A673 (cell line): ENCODE data around the gene KCNIP4. TPM values are rescaled to one million over a fixed set of nuclear protein-coding genes. Genes with fewer than 3 reads are reported as not detected.

Source experiments
- BruUV-seq: library from RNA; stranded (reverse); fragments of 400-500 nt; replicated peaks from 2 replicates; lab custom pipeline; 2021; lab: Mats Ljungman, UMichigan
- CTCF ChIA-PET: fragments of 300-600 bp; sonication (Branson Sonifier 250); formaldehyde crosslinking; loops from one replicate; lab custom pipeline; 2022; ENCODE audit warnings: antibody characterized with exemption; lab: Charles Lee
- POLR2A ChIA-PET: fragments of 300-600 bp; sonication (Branson Sonifier 250); formaldehyde crosslinking; loops from one replicate; lab custom pipeline; 2022; ENCODE audit warnings: antibody characterized with exemption; ENCODE audit not compliant: low non-redundant PET; lab: Charles Lee
- DNase-seq: peaks from one replicate; pipeline ENCODE4 v3.0.0-alpha.2; 2015; ENCODE audit warnings: low spot score
- H3K27ac ChIP-seq: fragments of 200-600 bp; sonication (generic); 2 replicates; pipeline ENCODE4 v1.5.1; 2016; ENCODE audit warnings: mixed run types, low read depth, mild to moderate bottlenecking, mixed read lengths, antibody characterized with exemption, low read length; ENCODE audit not compliant: poor library complexity, severe bottlenecking
- H3K27me3 ChIP-seq: fragments of 200-600 bp; sonication (generic); replicated peaks from 2 replicates; pipeline ENCODE4 v1.6.1; 2017; ENCODE audit warnings: mixed run types, low read depth, mild to moderate bottlenecking, mixed read lengths, antibody characterized with exemption, low read length; ENCODE audit not compliant: insufficient read depth, poor library complexity
- H3K36me3 ChIP-seq: fragments of 200-600 bp; sonication (generic); 2 replicates; pipeline ENCODE4 v1.6.1; 2016; ENCODE audit warnings: mixed run types, mild to moderate bottlenecking, mixed read lengths, antibody characterized with exemption, low read length; ENCODE audit not compliant: insufficient read depth, poor library complexity, severe bottlenecking
- H3K4me1 ChIP-seq: fragments of 200-600 bp; sonication (generic); 2 replicates; pipeline ENCODE4 v1.6.1; 2017; ENCODE audit warnings: mixed run types, mild to moderate bottlenecking, mixed read lengths, antibody characterized with exemption, low read length; ENCODE audit not compliant: insufficient read depth, poor library complexity, severe bottlenecking
- H3K4me3 ChIP-seq: fragments of 200-600 bp; sonication (generic); 2 replicates; pipeline ENCODE4 v1.5.1; 2016; ENCODE audit warnings: low read depth, mixed run types, mild to moderate bottlenecking, mixed read lengths, low read length; ENCODE audit not compliant: poor library complexity, severe bottlenecking
- H3K9me3 ChIP-seq: fragments of 200-600 bp; sonication (generic); 2 replicates; pipeline ENCODE4 v1.6.1; 2016; ENCODE audit warnings: mixed run types, low read depth, mild to moderate bottlenecking, mixed read lengths, antibody characterized with exemption, low read length; ENCODE audit not compliant: poor library complexity, severe bottlenecking
- CTCF ChIP-seq: fragments of 300-800, 200-600 bp; sonication (generic); conservative IDR thresholded peaks from 2 replicates; pipeline ENCODE4 v1.5.1; 2017; ENCODE audit warnings: low read depth, mild to moderate bottlenecking, antibody characterized with exemption, low read length, moderate library complexity, mixed read lengths
- EZH2 ChIP-seq: fragments of 200-600 bp; sonication (generic); IDR thresholded peaks from 2 replicates; pipeline ENCODE4 v1.6.1; 2017; ENCODE audit warnings: borderline replicate concordance, low read depth, mild to moderate bottlenecking, mixed read lengths, antibody characterized with exemption, low read length; ENCODE audit not compliant: poor library complexity, severe bottlenecking
- intact Hi-C: fragments of 100-400 bp; cut with micrococcal nuclease; formaldehyde crosslinking; loops from one replicate; pipeline ENCODE4 v1.10.0; 2022; ENCODE audit not compliant: unreplicated experiment
- total RNA-seq: library from RNA; stranded (reverse); gene quantifications from 2 replicates; pipeline ENCODE4 v1.2.3, GENCODE V29; 2021

KCNIP4 gene
- total RNA-seq, 1 experiment from 2014 or later = not detected

DNA sequence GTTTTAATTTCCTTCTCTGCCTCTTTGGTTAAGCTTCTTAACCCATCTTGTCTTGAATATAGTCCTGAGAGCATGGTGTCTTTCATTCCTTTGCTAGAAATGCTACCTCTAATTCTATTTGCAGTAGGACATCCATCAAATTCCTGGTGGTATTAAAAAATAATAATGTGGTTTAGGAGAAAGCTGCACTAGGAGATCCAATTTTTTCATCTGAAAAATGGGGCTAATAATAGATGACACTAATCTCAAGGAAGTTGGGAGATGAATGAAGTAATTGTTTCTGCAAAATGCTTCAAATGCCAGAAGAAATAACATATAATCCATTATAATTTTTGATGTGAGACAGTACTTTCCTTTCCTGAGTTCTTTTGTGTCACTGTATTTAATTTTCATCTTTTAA, 1053.4 kb downstream of the KCNIP4 start:
- no peak for TF ChIP-seq CTCF

DNA sequence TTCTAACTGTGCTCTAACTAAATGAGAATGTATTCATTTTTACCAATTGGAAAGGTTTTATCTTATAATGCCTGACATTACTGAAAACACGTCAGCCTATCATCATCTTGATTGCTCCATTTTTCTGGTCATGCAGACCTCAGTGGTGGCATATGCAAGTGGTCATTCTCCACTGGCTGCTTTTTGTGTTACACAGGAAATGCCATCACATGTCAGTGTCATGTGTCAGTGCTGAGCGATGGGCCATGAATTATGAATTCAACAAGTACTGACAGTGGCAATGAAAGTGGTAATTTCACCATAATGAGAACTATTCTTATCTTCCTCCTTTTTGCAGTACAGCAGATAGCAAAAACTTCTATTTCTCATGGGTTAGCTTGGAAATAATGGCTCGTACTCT, 1057.8 kb downstream of the KCNIP4 start:
- ChIA-PET CTCF (no interaction called here), POLR2A (no interaction called here)
- no peaks in the 10 kb centered on the region for H3K36me3 ChIP-seq
- no peak for DNase-seq
- no peaks in the 10 kb centered on the region for H3K9me3 ChIP-seq
- no TSS peak for BruUV-seq
- intact Hi-C loops = no loop called here
- H3K27ac ChIP-seq = no peak overlapping the region
- H3K27me3 ChIP-seq = peaks cover 12% of the 10 kb centered on the region
- H3K4me3 ChIP-seq = no peak overlapping the region
- TF ChIP-seq EZH2 (no peak), CTCF (no peak)
- H3K4me1 ChIP-seq = no peaks in the 10 kb centered on the region

More for the DNA sequence above, 1053.4 kb downstream of the KCNIP4 start:
- Histone ChIP-seq H3K27me3 (peaks cover 5% of the 10 kb centered on the region), H3K27ac (no peak overlapping the region), H3K4me3 (no peak overlapping the region), H3K36me3 (no peaks in the 10 kb centered on the region), H3K4me1 (no peaks in the 10 kb centered on the region), H3K9me3 (no peaks in the 10 kb centered on the region)
- no peak for DNase-seq
- intact Hi-C loops = no loop called here
- BruUV-seq = no TSS peak
- POLR2A ChIA-PET = no interaction called here
- CTCF ChIA-PET = no interaction called here

- DNase-seq = no peak
- ChIA-PET CTCF (no interaction called here), POLR2A (no interaction called here)
- peaks cover 10% of the 10 kb centered on the region for H3K27me3 ChIP-seq
- H3K4me1 ChIP-seq = no peaks in the 10 kb centered on the region
- no peak overlapping the region for H3K4me3 ChIP-seq
- no peaks in the 10 kb centered on the region for H3K36me3 ChIP-seq
- BruUV-seq = no TSS peak
- intact Hi-C loops = no loop called here
- no peaks in the 10 kb centered on the region for H3K9me3 ChIP-seq
- TF ChIP-seq CTCF = no peak
- TF ChIP-seq EZH2 = no peak
- H3K27ac ChIP-seq = no peak overlapping the region
Observed at GRCh38 chr4:20889901-20890300, 1058.7 kb downstream of the KCNIP4 start.
